ENCODE results near the gene SGIP1.

SGIP1 gene

GRCh38 chr1:66494482-66494881 lies 39.5 kb upstream of the SGIP1 start:
- no peak for DNase-seq (ENCODE audit: low spot score)
- in situ Hi-C loops (cut with MboI; ENCODE audit: low sequenced_read_pairs, unreplicated experiment) = no loop called here
- no peak for TF ChIP-seq CTCF (IDR thresholded peaks at IDR 0.05; ENCODE audit: borderline replicate concordance, control extremely low read depth, extremely low read depth, insufficient read depth, missing control alignments)

- no peak for DNase-seq (ENCODE audit: low spot score)
- in situ Hi-C loops (cut with MboI; ENCODE audit: low sequenced_read_pairs, unreplicated experiment) = no loop called here
- no peak for TF ChIP-seq CTCF (IDR thresholded peaks at IDR 0.05; ENCODE audit: borderline replicate concordance, control extremely low read depth, extremely low read depth, insufficient read depth, missing control alignments)
Measured at GRCh38 chr1:66495495-66495894, 38.5 kb upstream of the SGIP1 start.

- in situ Hi-C loops (cut with MboI; ENCODE audit: low sequenced_read_pairs, unreplicated experiment) = no loop called here
- TF ChIP-seq CTCF (IDR thresholded peaks at IDR 0.05; ENCODE audit: borderline replicate concordance, control extremely low read depth, extremely low read depth, insufficient read depth, missing control alignments) = no peak
- DNase-seq (ENCODE audit: low spot score) = no peak
Measured at GRCh38 chr1:66497910-66498309, 36.0 kb upstream of the SGIP1 start.

GRCh38 chr1:66500301-66500700 lies 33.7 kb upstream of the SGIP1 start:
- in situ Hi-C loops (cut with MboI; ENCODE audit: low sequenced_read_pairs, unreplicated experiment) = no loop called here
- no peak for TF ChIP-seq CTCF (IDR thresholded peaks at IDR 0.05; ENCODE audit: borderline replicate concordance, control extremely low read depth, extremely low read depth, insufficient read depth, missing control alignments)
- no peak for DNase-seq (ENCODE audit: low spot score)

- no peak for DNase-seq (ENCODE audit: low spot score)
- no peak for TF ChIP-seq CTCF (IDR thresholded peaks at IDR 0.05; ENCODE audit: borderline replicate concordance, control extremely low read depth, extremely low read depth, insufficient read depth, missing control alignments)
- in situ Hi-C loops (cut with MboI; ENCODE audit: low sequenced_read_pairs, unreplicated experiment) = no loop called here
Measured at GRCh38 chr1:66502086-66502485, 31.9 kb upstream of the SGIP1 start.

GRCh38 chr1:66503841-66504470 lies 30.0 kb upstream of the SGIP1 start:
- peak; percentile 35 for DNase-seq (ENCODE audit: low spot score)
- TF ChIP-seq CTCF (IDR thresholded peaks at IDR 0.05; ENCODE audit: borderline replicate concordance, control extremely low read depth, extremely low read depth, insufficient read depth, missing control alignments) = peak; percentile 62
- in situ Hi-C loops (cut with MboI; ENCODE audit: low sequenced_read_pairs, unreplicated experiment) = no loop called here

All from GM13976 (cell line).